Endothelial cell of umbilical vein (primary cell): ENCODE data around the gene PLXDC2. TPM values are rescaled to one million over a fixed set of nuclear protein-coding genes. Genes with fewer than 3 reads are reported as not detected.

Source experiments
- BruUV-seq: library from RNA; stranded (reverse); fragments of 400-500 nt; replicated peaks from 2 replicates; lab custom pipeline; 2021; lab: Mats Ljungman, UMichigan
- CTCF ChIA-PET: fragments of 300-600, 350-600 bp; sonication (Branson Sonifier 250); formaldehyde crosslinking; loops from one replicate; lab custom pipeline; 2021; ENCODE audit warnings: antibody characterized with exemption, inconsistent platforms; lab: Charles Lee
- POLR2A ChIA-PET: fragments of 300-600, 350-600 bp; sonication (Branson Sonifier 250); formaldehyde crosslinking; loops from one replicate; lab custom pipeline; 2021; ENCODE audit warnings: antibody characterized with exemption, inconsistent platforms; lab: Charles Lee
- DNase-seq: peaks from one replicate; pipeline ENCODE4 v3.0.0-alpha.2; 2011; ENCODE audit warnings: low read depth, low spot score
- FAIRE-seq: peaks from 2 replicates; lab custom pipeline; 2011; peaks lifted over from hg19 to GRCh38; lab: Jason Lieb, UNC
- H2AFZ ChIP-seq: 2 replicates; pipeline ENCODE4 v1.6.0; 2012; ENCODE audit warnings: low read depth, low read length, control low read depth, inconsistent platforms
- H3K27ac ChIP-seq: 2 replicates; pipeline ENCODE4 v1.5.1; 2011; ENCODE audit warnings: low read depth, mild to moderate bottlenecking, control low read depth, low read length, moderate library complexity; ENCODE audit not compliant: insufficient read depth
- H3K27me3 ChIP-seq, 2 experiments: 2 replicates each; pipeline versions ENCODE4 v1.6.0 to v1.6.1; 2011; ENCODE audit warnings: low read length in 2 of 2, mixed read lengths in 1 of 2; ENCODE audit not compliant: control insufficient read depth in 2 of 2, insufficient read depth in 2 of 2
- H3K36me3 ChIP-seq, 2 experiments: 2 replicates in 1 of 2; 3 replicates in 1 of 2; pipeline ENCODE4 v1.5.1; 2011; ENCODE audit warnings: low read length in 2 of 2, mild to moderate bottlenecking in 1 of 2, moderate library complexity in 1 of 2; ENCODE audit not compliant: control insufficient read depth in 2 of 2, insufficient read depth in 2 of 2; ENCODE audit errors: extremely low read depth in 1 of 2
- H3K4me1 ChIP-seq: 3 replicates; pipeline ENCODE4 v1.5.1; 2011; ENCODE audit warnings: mild to moderate bottlenecking, low read length; ENCODE audit not compliant: control insufficient read depth, insufficient read depth; ENCODE audit errors: extremely low read depth
- H3K4me2 ChIP-seq: 2 replicates; pipeline ENCODE4 v1.6.1; 2011; ENCODE audit warnings: low read length, control low read depth, mixed read lengths; ENCODE audit not compliant: insufficient read depth
- H3K4me3 ChIP-seq, 3 experiments: fragments of 200-600 bp in 1 of 3; sonication (generic), shearing (Covaris generic) in 1 of 3; replicated peaks in 1 of 3; 2 replicates each; pipeline ENCODE4 v1.5.1; 2011 to 2016; ENCODE audit warnings: control low read depth in 3 of 3, low read length in 3 of 3, mild to moderate bottlenecking in 2 of 3, inconsistent platforms in 1 of 3, low read depth in 1 of 3, moderate library complexity in 1 of 3; ENCODE audit not compliant: insufficient read depth in 1 of 3
- H3K79me2 ChIP-seq: 2 replicates; pipeline ENCODE4 v1.6.0; 2012; ENCODE audit warnings: low read length, inconsistent platforms; ENCODE audit not compliant: control insufficient read depth, insufficient read depth
- H3K9ac ChIP-seq: replicated peaks from 2 replicates; pipeline ENCODE3; 2011; ENCODE audit warnings: low read length, control low read depth; ENCODE audit not compliant: insufficient read depth; ENCODE audit errors: extremely low read depth
- H3K9me1 ChIP-seq: replicated peaks from 3 replicates; pipeline ENCODE4 v1.6.0; 2011; ENCODE audit warnings: mild to moderate bottlenecking, low read length; ENCODE audit not compliant: control insufficient read depth, insufficient read depth; ENCODE audit errors: extremely low read depth
- H3K9me3 ChIP-seq: replicated peaks from 2 replicates; pipeline ENCODE4 v1.5.1; 2012; ENCODE audit warnings: low read length, inconsistent platforms; ENCODE audit not compliant: control insufficient read depth, insufficient read depth
- H4K20me1 ChIP-seq: replicated peaks from 2 replicates; pipeline ENCODE3; 2011; ENCODE audit warnings: mild to moderate bottlenecking, low read length; ENCODE audit not compliant: control insufficient read depth, insufficient read depth; ENCODE audit errors: extremely low read depth
- CTCF ChIP-seq, 2 donors: IDR thresholded peaks; 1 replicate in 1 of 2; 2 replicates in 1 of 2; pipeline ENCODE4 v1.5.1; 2011; ENCODE audit warnings: low read length in 2 of 2, mild to moderate bottlenecking in 2 of 2, moderate library complexity in 2 of 2, control low read depth in 1 of 2, inconsistent platforms in 1 of 2, low read depth in 1 of 2; ENCODE audit not compliant: insufficient read depth in 1 of 2; ENCODE audit errors: extremely low read depth in 1 of 2
- EZH2 ChIP-seq: IDR thresholded peaks from 2 replicates; pipeline ENCODE4 v1.6.1; 2012; ENCODE audit warnings: borderline replicate concordance, low read depth, mild to moderate bottlenecking, moderate library complexity, low read length, inconsistent platforms; ENCODE audit not compliant: severe bottlenecking
- FOS ChIP-seq: IDR thresholded peaks from 2 replicates; pipeline ENCODE4 v1.6.1; 2011; ENCODE audit warnings: mild to moderate bottlenecking, low read length, moderate library complexity, borderline replicate concordance; ENCODE audit not compliant: insufficient read depth
- GATA2 ChIP-seq: IDR thresholded peaks from 2 replicates; pipeline ENCODE4 v1.7.0; 2011; ENCODE audit warnings: low read depth, mild to moderate bottlenecking, moderate library complexity, mixed read lengths, low read length; ENCODE audit not compliant: insufficient read length, insufficient read depth
- JUN ChIP-seq: IDR thresholded peaks from 2 replicates; pipeline ENCODE4 v1.6.1; 2011; ENCODE audit warnings: borderline replicate concordance, low read depth; ENCODE audit not compliant: insufficient read length, insufficient read depth
- MAX ChIP-seq: IDR thresholded peaks from 2 replicates; pipeline ENCODE4 v1.6.1; 2011; ENCODE audit not compliant: insufficient read depth, insufficient read length
- MYC ChIP-seq: IDR thresholded peaks from one replicate; pipeline ENCODE4 v1.6.1; 2011; ENCODE audit warnings: mild to moderate bottlenecking, low read depth, low read length
- POLR2A ChIP-seq: IDR thresholded peaks from 2 replicates; pipeline ENCODE4 v1.6.1; 2012; ENCODE audit warnings: low read depth, mild to moderate bottlenecking, control low read depth, low read length
- POLR2AphosphoS5 ChIP-seq: IDR thresholded peaks from 2 replicates; pipeline ENCODE4 v1.6.1; 2012; ENCODE audit warnings: low read depth, mild to moderate bottlenecking, control low read depth, low read length, moderate library complexity; ENCODE audit not compliant: insufficient read depth
- dilution Hi-C: fragments of 300-500 bp; cut with MboI; formaldehyde crosslinking; loops from one replicate; pipeline ENCODE4 v1.15.0; 2019; ENCODE audit warnings: low sequenced_read_pairs; ENCODE audit not compliant: extremely low pct_ligation_motif_present
- intact Hi-C: fragments of 100-400 bp; cut with micrococcal nuclease; formaldehyde crosslinking; loops from one replicate; pipeline ENCODE4 v1.10.0; 2022
- polyA plus RNA-seq, 4 experiments: library from polyadenylated mRNA; depleted of rRNA in 3 of 4; stranded (reverse) in 3 of 4; unstranded in 1 of 4; fragments of >200 nt; gene quantifications; 2 replicates each; pipeline versions ENCODE4 v1.2.1 to v1.2.3, GENCODE V29; 2011 to 2012; ENCODE audit warnings: missing spikeins in 1 of 4
- total RNA-seq: library from RNA; stranded (reverse); gene quantifications from 2 replicates; pipeline ENCODE4 v1.2.3, GENCODE V29; 2021

PLXDC2 gene
- total and polyA plus RNA-seq, 2 donors (not counting 3 experiments of a cell fraction or from before 2014, with no cell fraction given), result 0.32 to 1.2 TPM

- H3K27ac ChIP-seq, result no peak overlapping the region
- intact Hi-C loops, result no loop called here
- no peak overlapping the region for H2AFZ ChIP-seq
- DNase-seq, result no peak
- H3K4me3 ChIP-seq, result no peak overlapping the region
- no TSS peak for BruUV-seq
- ChIA-PET POLR2A (no interaction called here), CTCF (no interaction called here)
- no peaks in the 10 kb centered on the region for H3K9me1 ChIP-seq
- TF ChIP-seq MYC, result no peak
- TF ChIP-seq POLR2A, result no peak
- TF ChIP-seq GATA2, result no peak
- TF ChIP-seq FOS, result no peak
- TF ChIP-seq MAX, result no peak
- no peak for TF ChIP-seq EZH2
- no peak for TF ChIP-seq CTCF (IDR thresholded peaks at IDR 0.05; ENCODE audit: extremely low read depth in 1 of 2, insufficient read depth in 1 of 2, low read depth in 1 of 2, low read length in 2 of 2)
- no peak for TF ChIP-seq JUN
- TF ChIP-seq POLR2AphosphoS5, result no peak
- dilution Hi-C loops, result no loop called here
- H3K4me2 ChIP-seq, result no peak overlapping the region
- no peak overlapping the region for H3K9ac ChIP-seq
- H3K79me2 ChIP-seq, result no peaks in the 10 kb centered on the region
- H3K9me3 ChIP-seq, result peaks cover 2% of the 10 kb centered on the region
- no peaks in the 10 kb centered on the region for H3K36me3 ChIP-seq
- FAIRE-seq, result no peak
- no peaks in the 10 kb centered on the region for H3K4me1 ChIP-seq
- H3K27me3 ChIP-seq, result no peaks in the 10 kb centered on the region
- H4K20me1 ChIP-seq, result no peaks in the 10 kb centered on the region
Measured at GRCh38 chr10:20257422-20257821, 441.2 kb downstream of the PLXDC2 start.
